Activated CD4-positive, alpha-beta T cell treated with anti-CD3 and anti-CD28 coated beads, Interleukin-2, amount 10 ng/mL, durations not matched to agents 7 days and 5 days (primary cell): ENCODE results near the gene PTPRE. TPM values are rescaled to one million over a fixed set of nuclear protein-coding genes. Genes with fewer than 3 reads are reported as not detected.

Experiments used
- CTCF ChIA-PET: fragments of 350-600 bp; sonication (Branson Sonifier 250); formaldehyde crosslinking; loops from one replicate; lab custom pipeline; 2021; ENCODE audit warnings: antibody characterized with exemption; lab: Charles Lee
- POLR2A ChIA-PET: fragments of 350-600 bp; sonication (Branson Sonifier 250); formaldehyde crosslinking; loops from one replicate; lab custom pipeline; 2021; ENCODE audit warnings: antibody characterized with exemption; lab: Charles Lee
- DNase-seq: peaks from one replicate; pipeline ENCODE4 v3.0.0-alpha.2; 2020
- H3K27ac Mint-ChIP-seq: one replicate; pipeline ENCODE4 v1.8.0; 2021; ENCODE audit warnings: mild to moderate bottlenecking, moderate library complexity, mixed read lengths
- H3K27me3 Mint-ChIP-seq: one replicate; pipeline ENCODE4 v1.8.0; 2021; ENCODE audit warnings: mixed read lengths
- H3K36me3 Mint-ChIP-seq: one replicate; pipeline ENCODE4 v1.8.0; 2021; ENCODE audit warnings: low read depth, mixed read lengths
- H3K4me1 Mint-ChIP-seq: one replicate; pipeline ENCODE4 v1.8.0; 2021; ENCODE audit warnings: mixed read lengths
- H3K4me3 Mint-ChIP-seq: one replicate; pipeline ENCODE4 v1.8.0; 2021; ENCODE audit warnings: mild to moderate bottlenecking, moderate library complexity, mixed read lengths
- H3K9me3 Mint-ChIP-seq: one replicate; pipeline ENCODE4 v1.8.0; 2021; ENCODE audit warnings: mixed read lengths
- total RNA-seq, 2 experiments: library from RNA; stranded (reverse); gene quantifications; one replicate each; pipeline ENCODE4 v1.2.3, GENCODE V29; 2021

The PTPRE gene
- total RNA-seq, 2 experiments from 2014 or later: 24.1 to 25.6 TPM

- DNase-seq: peak; percentile 28
- no peaks in the 10 kb centered on the region for H3K9me3 Mint-ChIP-seq
- peak overlapping the region; percentile 91 for H3K4me3 Mint-ChIP-seq
- ChIA-PET CTCF (interaction anchor here (0.6 to 3.3 kb wide), 10 partner anchors 8 to 141 kb away, joined by 3 to 23 read pairs (median 4); partner anchors contain the start of gene PTPRE), POLR2A (interaction anchor here (1.4 kb wide), 1 partner anchor 14 kb away, joined by 12 read pairs; no protein-coding TSS in a partner anchor)
- peaks cover 61% of the 10 kb centered on the region for H3K4me1 Mint-ChIP-seq
- H3K36me3 Mint-ChIP-seq: peaks cover 45% of the 10 kb centered on the region
- H3K27me3 Mint-ChIP-seq: no peaks in the 10 kb centered on the region
- H3K27ac Mint-ChIP-seq: peak overlapping the region; percentile 97
These were observed 141.3 kb downstream of the PTPRE start for GRCh38 chr10:128047991-128048818.

DNA sequence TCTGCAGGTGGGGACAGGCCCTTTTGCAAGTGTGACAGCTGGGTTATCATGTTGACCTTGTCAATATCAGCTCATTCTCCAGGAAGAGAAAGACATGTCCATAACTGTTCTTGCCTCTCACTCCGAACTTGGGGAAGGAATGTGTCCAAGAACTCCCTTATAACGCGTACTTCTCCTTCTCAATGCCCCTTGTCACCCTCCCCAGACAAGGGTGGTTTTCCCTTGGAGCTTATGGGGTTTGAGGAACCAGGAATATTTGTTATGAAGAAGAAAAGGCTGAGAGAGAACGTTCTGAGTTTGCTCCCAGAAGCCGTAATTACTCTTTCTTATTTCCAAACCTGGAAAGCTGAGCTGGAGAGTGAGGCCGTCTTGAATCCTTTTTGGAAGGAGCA, 141.9 kb downstream of the PTPRE start:
- Mint-ChIP-seq H3K27ac (peak overlapping the region; percentile 97), H3K36me3 (peaks cover 46% of the 10 kb centered on the region), H3K4me1 (peaks cover 61% of the 10 kb centered on the region), H3K4me3 (peak overlapping the region; percentile 91), H3K9me3 (no peaks in the 10 kb centered on the region), H3K27me3 (no peaks in the 10 kb centered on the region)
- no peak for DNase-seq
- ChIA-PET CTCF (interaction anchor here (0.8 to 3.3 kb wide), 6 partner anchors 13 to 142 kb away, joined by 3 to 23 read pairs (median 8); partner anchors contain the start of gene PTPRE), POLR2A (no interaction called here)

GRCh38 chr10:128049226-128050120, 142.6 kb downstream of the PTPRE start:
- POLR2A ChIA-PET: no interaction called here
- no peaks in the 10 kb centered on the region for H3K9me3 Mint-ChIP-seq
- CTCF ChIA-PET: interaction anchor here (0.8 to 3.5 kb wide), 7 partner anchors 13 to 142 kb away, joined by 3 to 24 read pairs (median 13); partner anchors contain the start of gene PTPRE
- H3K36me3 Mint-ChIP-seq: peaks cover 49% of the 10 kb centered on the region
- no peak for DNase-seq
- H3K27me3 Mint-ChIP-seq: no peaks in the 10 kb centered on the region
- H3K4me1 Mint-ChIP-seq: peaks cover 61% of the 10 kb centered on the region
- H3K27ac Mint-ChIP-seq: no peak overlapping the region
- peak overlapping the region; percentile 91 for H3K4me3 Mint-ChIP-seq

GRCh38 chr10:128050121-128050516, 143.2 kb downstream of the PTPRE start:
- H3K27me3 Mint-ChIP-seq: no peaks in the 10 kb centered on the region
- H3K4me3 Mint-ChIP-seq: no peak overlapping the region
- no peak for DNase-seq
- no peaks in the 10 kb centered on the region for H3K9me3 Mint-ChIP-seq
- CTCF ChIA-PET: interaction anchor here (3.5 kb wide), 1 partner anchor 13 kb away, joined by 24 read pairs; no protein-coding TSS in a partner anchor
- peaks cover 53% of the 10 kb centered on the region for H3K36me3 Mint-ChIP-seq
- peak overlapping the region; percentile 48 for H3K27ac Mint-ChIP-seq
- H3K4me1 Mint-ChIP-seq: peaks cover 61% of the 10 kb centered on the region
- POLR2A ChIA-PET: no interaction called here

GRCh38 chr10:128050936-128051335, 144.0 kb downstream of the PTPRE start:
- H3K4me3 Mint-ChIP-seq: no peak overlapping the region
- DNase-seq: no peak
- H3K4me1 Mint-ChIP-seq: peaks cover 59% of the 10 kb centered on the region
- H3K27me3 Mint-ChIP-seq: no peaks in the 10 kb centered on the region
- H3K27ac Mint-ChIP-seq: peak overlapping the region; percentile 31
- ChIA-PET CTCF (interaction anchor here (1.1 to 3.5 kb wide), 4 partner anchors 12 to 35 kb away, joined by 3 to 24 read pairs (median 7); no protein-coding TSS in a partner anchor), POLR2A (no interaction called here)
- no peaks in the 10 kb centered on the region for H3K9me3 Mint-ChIP-seq
- peaks cover 60% of the 10 kb centered on the region for H3K36me3 Mint-ChIP-seq

GRCh38 chr10:128051548-128051947, 144.6 kb downstream of the PTPRE start:
- POLR2A ChIA-PET: interaction anchor here (0.9 kb wide), 1 partner anchor 75 kb away, joined by 3 read pairs; the partner anchor contains the start of gene MKI67
- H3K4me1 Mint-ChIP-seq: peaks cover 55% of the 10 kb centered on the region
- no peak overlapping the region for H3K4me3 Mint-ChIP-seq
- peaks cover 64% of the 10 kb centered on the region for H3K36me3 Mint-ChIP-seq
- no peaks in the 10 kb centered on the region for H3K9me3 Mint-ChIP-seq
- peak overlapping the region; percentile 14 for H3K27ac Mint-ChIP-seq
- DNase-seq: no peak
- CTCF ChIA-PET: interaction anchor here (1.1 to 3.5 kb wide), 4 partner anchors 11 to 36 kb away, joined by 3 to 24 read pairs (median 7); no protein-coding TSS in a partner anchor
- H3K27me3 Mint-ChIP-seq: no peaks in the 10 kb centered on the region

- no peak overlapping the region for H3K4me3 Mint-ChIP-seq
- POLR2A ChIA-PET: no interaction called here
- peaks cover 44% of the 10 kb centered on the region for H3K4me1 Mint-ChIP-seq
- no peak for DNase-seq
- peak overlapping the region; percentile 41 for H3K27ac Mint-ChIP-seq
- no peaks in the 10 kb centered on the region for H3K27me3 Mint-ChIP-seq
- H3K9me3 Mint-ChIP-seq: no peaks in the 10 kb centered on the region
- CTCF ChIA-PET: interaction anchor here (2.6 to 3.5 kb wide), 2 partner anchors 10 to 17 kb away, joined by 11 to 24 read pairs; no protein-coding TSS in a partner anchor
- H3K36me3 Mint-ChIP-seq: peaks cover 67% of the 10 kb centered on the region
These were observed 145.8 kb downstream of the PTPRE start for GRCh38 chr10:128052696-128053095.

- no peak for DNase-seq
- H3K4me3 Mint-ChIP-seq: no peak overlapping the region
- H3K9me3 Mint-ChIP-seq: no peaks in the 10 kb centered on the region
- ChIA-PET CTCF (interaction anchor here (0.8 to 3.5 kb wide), 2 partner anchors 9 to 10 kb away, joined by 3 to 24 read pairs; no protein-coding TSS in a partner anchor), POLR2A (no interaction called here)
- H3K36me3 Mint-ChIP-seq: peaks cover 62% of the 10 kb centered on the region
- no peak overlapping the region for H3K27ac Mint-ChIP-seq
- H3K27me3 Mint-ChIP-seq: no peaks in the 10 kb centered on the region
- peaks cover 38% of the 10 kb centered on the region for H3K4me1 Mint-ChIP-seq
These were observed 146.5 kb downstream of the PTPRE start for GRCh38 chr10:128053356-128053755.

DNA sequence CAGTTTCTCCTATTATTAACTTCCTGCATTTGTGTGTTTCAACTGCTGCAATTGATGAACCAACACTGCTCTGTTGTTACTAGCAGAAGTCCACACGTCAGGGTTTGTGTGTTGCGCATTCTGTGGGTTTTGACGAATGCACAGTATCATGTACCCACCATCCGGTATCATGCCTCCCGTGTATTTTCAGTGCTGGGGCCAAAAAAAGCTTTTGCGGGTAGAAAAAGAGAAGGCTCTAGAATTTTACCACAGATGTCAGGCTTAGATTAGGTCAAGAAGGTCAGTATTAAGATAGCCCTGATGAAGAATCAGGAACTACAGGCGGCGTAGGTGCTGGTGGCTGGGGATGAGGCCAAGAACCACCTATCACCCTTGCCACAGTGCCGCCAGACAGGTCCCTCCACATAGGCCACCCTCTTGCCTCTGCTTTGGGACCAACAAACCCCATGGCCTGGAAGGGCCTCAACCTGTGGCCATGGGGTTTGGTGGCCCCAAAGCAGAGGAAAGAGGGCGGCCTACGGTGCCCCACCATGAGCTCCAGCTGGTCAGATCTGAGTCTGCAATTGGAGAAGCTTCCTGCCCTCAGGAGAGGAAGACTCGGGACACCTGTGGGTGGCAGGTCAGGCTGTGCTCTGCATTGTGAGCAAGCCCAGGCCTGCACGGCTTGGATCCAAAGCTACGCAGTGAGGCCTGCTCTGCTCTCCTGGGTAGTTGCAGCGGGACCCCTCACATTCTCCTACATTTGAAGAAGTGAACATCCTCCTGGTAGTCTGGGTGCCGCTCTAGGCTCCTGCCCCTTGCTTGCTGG, 147.5 kb downstream of the PTPRE start:
- peaks cover 58% of the 10 kb centered on the region for H3K36me3 Mint-ChIP-seq
- no peak overlapping the region for H3K4me3 Mint-ChIP-seq
- no peaks in the 10 kb centered on the region for H3K9me3 Mint-ChIP-seq
- POLR2A ChIA-PET: no interaction called here
- H3K27ac Mint-ChIP-seq: peak overlapping the region; percentile 13
- H3K4me1 Mint-ChIP-seq: peaks cover 28% of the 10 kb centered on the region
- CTCF ChIA-PET: interaction anchor here (0.6 to 1.4 kb wide), 4 partner anchors 8 to 34 kb away, joined by 3 to 4 read pairs (median 3); no protein-coding TSS in a partner anchor
- no peaks in the 10 kb centered on the region for H3K27me3 Mint-ChIP-seq
- DNase-seq: no peak

GRCh38 chr10:128055061-128055868, 148.4 kb downstream of the PTPRE start:
- ChIA-PET POLR2A (no interaction called here), CTCF (interaction anchor here (0.9 to 1.4 kb wide), 2 partner anchors 14 to 20 kb away, joined by 3 to 4 read pairs; no protein-coding TSS in a partner anchor)
- no peaks in the 10 kb centered on the region for H3K9me3 Mint-ChIP-seq
- peaks cover 56% of the 10 kb centered on the region for H3K36me3 Mint-ChIP-seq
- H3K27ac Mint-ChIP-seq: no peak overlapping the region
- no peaks in the 10 kb centered on the region for H3K27me3 Mint-ChIP-seq
- H3K4me3 Mint-ChIP-seq: no peak overlapping the region
- no peak for DNase-seq
- peaks cover 22% of the 10 kb centered on the region for H3K4me1 Mint-ChIP-seq
